GM21737 (cell line): ENCODE measurements around the gene PIGZ.

Experiments used
- ATAC-seq: cut with Tn5 transposase; IDR thresholded peaks from one replicate; pipeline ENCODE4 v1.9.1; 2021; ENCODE audit warnings: mild to moderate bottlenecking, moderate library complexity; ENCODE audit not compliant: unreplicated experiment

Gene PIGZ, protein sequence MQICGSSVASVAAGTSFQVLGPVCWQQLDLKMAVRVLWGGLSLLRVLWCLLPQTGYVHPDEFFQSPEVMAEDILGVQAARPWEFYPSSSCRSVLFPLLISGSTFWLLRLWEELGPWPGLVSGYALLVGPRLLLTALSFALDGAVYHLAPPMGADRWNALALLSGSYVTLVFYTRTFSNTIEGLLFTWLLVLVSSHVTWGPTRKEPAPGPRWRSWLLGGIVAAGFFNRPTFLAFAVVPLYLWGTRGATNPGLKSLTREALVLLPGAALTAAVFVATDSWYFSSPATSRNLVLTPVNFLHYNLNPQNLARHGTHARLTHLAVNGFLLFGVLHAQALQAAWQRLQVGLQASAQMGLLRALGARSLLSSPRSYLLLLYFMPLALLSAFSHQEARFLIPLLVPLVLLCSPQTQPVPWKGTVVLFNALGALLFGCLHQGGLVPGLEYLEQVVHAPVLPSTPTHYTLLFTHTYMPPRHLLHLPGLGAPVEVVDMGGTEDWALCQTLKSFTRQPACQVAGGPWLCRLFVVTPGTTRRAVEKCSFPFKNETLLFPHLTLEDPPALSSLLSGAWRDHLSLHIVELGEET

DNA sequence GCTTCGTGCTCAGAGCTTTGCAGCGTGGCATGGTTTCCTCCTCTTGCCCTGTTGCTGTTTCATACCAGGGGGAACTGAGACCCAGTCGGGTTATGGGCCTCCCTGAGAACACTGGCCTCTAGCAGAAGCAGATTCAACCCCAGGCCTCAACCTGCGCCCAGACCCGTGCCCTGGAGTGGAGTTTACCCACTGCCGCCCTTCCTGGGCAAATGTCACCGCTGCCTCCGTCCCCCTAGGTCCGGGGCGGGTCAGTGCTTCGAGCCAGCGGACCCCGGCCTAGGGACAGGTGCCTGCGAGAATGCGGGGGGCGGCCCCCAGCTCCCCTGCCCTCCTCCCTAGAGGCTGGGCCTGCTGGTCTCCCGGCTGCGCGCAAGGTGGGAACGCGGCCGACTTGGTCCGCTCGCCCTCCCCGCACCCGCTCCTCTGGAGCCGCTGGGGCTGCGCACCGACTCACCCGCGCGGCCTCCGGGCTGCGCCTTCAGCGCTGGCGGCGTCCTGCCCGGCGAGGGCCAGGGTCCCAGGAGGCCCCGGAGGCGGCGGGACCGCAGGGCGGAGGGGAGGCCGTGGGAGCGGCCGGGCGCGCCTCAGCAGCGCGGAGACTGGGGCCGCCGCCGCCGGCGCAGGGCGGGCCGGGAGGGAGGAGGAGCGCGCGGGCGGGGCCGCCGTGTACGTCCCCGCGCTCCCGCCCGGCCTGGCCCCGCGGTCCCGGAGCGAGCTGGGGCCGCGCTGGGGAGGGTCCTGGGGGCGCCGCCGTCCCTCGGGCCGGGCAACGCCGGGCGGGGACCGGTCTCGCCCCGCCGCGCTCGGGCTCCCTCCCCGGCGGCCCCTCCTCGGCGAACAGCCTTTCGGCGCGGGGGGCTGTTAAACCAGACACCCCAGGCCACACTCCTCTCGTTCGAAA, at the start of gene PIGZ:
Gene PIGZ (minus strand): TSS at position 601 of the 901 bp plus-strand sequence. CDS start 16,802 bp downstream, outside the sequence.
- peak; percentile 63 for ATAC-seq

DNA sequence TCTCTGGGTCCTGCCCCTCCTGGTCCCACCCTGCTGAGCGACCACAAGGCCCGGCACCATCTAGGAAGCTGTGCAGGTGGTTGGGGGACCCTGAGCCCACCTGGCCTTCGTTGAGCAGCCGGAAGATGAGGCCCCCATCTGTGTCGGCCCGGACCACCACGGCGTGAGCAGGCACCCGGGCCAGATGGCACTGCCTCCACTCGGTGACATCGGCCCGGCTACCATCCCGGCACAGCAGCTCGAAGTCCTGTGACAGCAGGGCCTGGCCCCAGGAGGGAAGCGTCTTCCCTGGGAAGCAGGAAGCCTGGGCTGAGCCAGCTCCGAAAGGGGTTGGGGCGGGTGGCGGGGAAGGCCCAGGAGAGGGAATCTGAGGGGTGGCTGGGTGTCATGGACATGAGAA, 48.4 kb upstream of the PIGZ start:
- ATAC-seq, result no peak

DNA sequence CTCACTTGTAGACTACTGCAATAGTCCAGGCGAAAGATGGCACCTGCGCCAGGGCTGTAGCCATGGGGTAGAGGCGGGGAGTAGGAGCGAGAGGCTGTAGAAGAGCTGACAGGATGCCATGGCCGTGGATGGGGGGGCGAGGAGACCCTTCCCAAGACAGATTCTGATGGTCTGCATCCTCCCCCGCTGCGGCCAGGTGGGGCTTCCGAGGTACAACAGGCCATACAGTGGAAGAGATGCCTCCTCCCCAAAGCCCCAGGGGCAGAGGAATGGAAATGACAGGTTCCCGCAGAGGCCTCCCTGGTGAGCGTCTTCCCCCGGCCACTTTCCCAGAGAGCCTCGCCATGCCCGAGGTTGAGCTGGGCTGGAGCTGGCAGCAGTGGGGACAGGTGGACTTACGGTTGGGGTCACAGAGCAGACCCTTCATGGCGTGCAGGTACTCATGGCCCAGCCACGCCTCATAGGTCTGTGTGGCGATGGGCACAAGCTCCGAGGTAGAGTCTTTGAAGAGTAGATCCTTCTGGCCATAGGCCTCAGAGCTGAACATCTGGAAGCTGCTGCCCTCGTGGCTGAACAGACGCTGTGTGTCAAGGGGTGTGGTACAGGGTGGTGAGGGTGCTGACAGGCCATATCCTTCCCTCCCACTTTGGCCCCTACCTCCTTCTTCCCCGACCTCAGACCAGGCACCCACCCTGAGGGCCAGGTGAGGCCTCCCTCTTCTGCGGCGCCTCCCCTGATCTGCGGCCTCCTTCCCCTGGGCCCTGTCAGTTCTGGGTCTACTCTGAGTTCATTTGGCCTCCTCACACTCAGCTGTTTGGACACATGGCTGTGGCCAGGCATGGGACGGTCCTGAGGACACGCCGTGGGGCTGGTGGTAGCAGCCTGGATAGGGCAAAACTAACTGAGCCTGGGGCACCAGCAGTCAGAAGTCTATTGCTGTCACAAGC, 47.4 kb upstream of the PIGZ start:
- ATAC-seq, result no peak

DNA sequence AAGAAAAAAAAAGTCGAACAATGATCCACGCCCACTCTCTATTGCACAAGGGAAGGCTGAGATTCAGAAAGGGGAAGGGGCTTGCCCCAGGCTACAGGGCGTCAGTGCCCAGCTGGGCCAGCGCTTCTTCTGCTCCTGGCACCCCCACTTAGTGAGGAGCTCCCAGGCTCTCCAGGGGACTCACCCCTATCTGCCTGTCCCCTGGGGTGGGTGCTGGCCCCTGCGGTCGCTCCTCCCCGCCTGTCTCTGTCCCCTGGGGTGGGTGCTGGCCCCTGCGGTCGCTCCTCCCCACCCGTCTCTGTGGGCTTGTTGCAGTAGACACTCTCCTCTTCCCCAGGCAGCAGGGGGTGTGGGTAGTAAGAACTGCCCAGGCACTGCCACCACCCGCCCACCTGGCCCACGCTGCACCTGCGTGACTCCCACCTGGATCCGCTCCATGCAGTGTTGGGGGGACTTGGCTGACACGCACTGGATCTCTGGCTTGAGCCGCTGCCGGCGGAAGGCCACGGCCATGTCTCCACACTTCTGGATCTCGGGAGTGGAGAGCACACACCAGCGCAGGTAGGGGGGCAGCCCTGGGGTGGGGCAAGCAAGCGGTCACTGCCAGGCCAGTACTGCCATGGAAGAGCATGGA, 46.4 kb upstream of the PIGZ start:
- ATAC-seq, result no peak

DNA sequence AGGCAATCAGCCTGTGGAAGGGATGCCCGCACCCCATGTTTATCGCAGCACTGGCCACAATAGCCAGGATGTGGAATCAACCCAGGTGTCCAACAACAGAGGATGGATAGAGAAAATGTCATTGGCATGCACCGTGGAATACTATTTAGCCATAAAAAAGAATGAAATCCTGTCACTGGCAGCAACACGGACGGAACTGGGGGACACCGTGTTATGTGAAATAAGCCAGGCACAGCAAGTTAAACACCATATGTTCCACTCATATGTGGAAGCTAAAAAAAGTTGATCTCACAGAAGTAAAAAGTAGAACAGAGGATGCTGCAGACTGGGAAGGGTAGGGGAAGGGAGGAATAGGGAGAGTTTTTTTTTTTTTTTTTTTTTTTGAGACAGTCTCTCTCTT, 45.4 kb upstream of the PIGZ start:
- ATAC-seq, result no peak

DNA sequence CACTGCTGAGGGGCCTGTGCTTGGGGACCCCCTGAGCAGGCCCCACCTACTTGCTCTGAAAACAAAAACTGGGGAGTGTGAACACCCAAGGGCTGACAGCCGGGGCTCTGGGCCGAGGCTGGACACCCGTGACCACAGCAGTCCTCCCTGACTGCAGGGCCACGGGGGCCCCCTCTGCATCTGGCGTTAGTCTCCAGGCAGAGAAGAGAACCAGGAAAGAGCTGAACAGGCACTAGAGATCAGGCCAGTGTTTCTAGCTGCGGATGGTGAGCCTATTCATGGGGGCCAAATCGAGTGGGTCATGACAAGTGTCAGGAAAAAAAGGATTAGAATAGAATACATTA, 43.9 kb upstream of the PIGZ start:
- ATAC-seq, result no peak

DNA sequence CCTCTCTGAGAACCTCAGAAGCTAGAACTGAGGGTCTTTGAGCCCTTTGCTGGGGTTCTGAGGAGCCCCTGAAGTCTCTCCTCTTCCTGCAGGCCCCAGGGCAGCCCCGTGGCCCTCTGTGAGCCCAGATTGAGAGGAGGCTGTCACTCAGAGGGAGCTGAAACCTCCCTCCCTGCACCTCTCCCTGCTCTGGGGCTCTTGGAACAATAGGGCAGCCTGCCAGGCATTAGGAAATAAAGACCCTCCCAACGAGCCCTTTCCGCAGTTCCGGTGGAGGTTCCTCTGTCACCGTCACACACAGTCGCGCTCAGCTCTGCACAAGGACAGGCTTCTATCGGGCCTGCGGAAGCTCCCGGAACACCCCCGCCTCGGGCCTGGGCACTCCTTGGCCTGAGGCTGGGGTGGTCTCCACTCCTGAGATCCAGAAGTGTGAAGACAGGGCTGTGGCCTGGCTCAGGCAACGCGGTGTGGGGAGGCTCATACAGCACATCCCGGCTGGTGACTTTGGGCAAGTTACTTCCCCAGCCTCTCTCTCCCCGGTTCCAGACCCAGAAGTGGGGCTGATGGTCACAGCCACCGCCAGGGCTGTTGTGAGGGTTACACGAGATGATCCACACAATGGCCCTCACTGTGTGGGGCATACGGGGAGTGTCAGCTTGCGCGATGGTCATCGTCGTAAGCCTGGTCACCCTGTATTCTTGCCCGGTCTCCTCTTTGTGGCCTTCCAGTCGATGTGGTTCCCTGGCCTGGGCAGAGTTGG, 43.3 kb upstream of the PIGZ start:
- ATAC-seq, result no peak

DNA sequence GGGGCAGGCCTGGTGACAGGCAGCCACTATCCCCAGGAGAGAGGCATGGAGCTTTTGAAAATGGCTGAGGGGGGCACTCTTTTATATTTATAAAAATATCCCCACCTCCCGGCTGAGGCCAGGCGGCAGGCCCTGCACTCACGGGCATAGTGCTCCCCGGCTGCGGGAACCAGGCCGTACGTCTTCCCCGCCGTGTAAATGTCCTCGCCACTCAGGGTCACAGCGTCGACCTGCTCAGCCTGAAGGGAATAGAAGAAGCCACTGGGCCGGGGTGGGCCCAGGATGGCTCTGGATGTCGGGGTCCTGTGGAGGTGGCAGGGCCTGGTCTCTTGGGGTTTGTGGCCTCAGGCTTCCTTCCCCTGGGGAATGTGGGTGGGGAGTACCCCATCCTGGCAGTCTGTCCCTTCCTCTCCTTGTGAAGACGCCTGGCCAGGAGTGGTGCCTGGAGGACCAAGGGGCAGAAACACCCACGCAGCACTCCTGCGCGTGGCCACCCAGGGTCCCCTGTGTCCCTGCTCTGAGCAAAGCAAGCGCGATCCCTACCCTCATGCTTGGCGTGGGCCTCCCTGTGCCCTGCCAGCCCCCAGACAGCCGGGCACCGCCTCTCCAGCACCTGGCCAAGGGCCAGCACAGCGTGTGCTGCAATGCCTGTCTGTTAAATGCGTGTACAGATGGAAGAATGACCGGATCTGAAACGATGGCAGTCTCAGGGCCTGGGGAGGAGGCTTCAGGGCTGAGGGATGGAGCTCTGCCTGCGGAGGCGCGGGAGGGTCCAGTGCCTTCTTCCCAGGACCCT, 42.1 kb upstream of the PIGZ start:
- ATAC-seq, result no peak

DNA sequence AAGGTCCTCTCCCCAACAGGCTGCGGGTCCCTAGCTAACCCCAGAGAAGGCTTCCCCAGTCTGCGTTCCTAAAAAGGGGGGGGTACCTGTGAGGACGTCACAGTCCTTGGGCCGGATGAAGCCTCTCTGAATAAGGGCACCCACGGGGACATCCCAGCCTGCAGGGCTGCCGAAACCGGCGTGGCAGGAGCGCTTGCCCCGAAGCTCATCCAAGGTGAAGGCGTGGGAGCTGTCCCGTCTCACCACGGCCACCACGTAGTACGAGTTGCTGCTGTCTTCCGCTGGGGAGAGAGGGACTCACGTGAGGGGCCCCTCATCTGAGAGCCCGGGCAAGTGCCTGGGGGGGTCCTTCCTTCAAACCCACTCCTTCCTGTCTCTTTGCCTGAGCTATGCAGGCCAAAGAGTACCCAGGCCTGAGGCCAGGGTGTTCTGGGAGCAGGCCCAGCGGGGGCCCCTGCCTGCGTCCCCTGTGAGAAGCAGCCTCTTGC, 40.9 kb upstream of the PIGZ start:
- no peak for ATAC-seq

DNA sequence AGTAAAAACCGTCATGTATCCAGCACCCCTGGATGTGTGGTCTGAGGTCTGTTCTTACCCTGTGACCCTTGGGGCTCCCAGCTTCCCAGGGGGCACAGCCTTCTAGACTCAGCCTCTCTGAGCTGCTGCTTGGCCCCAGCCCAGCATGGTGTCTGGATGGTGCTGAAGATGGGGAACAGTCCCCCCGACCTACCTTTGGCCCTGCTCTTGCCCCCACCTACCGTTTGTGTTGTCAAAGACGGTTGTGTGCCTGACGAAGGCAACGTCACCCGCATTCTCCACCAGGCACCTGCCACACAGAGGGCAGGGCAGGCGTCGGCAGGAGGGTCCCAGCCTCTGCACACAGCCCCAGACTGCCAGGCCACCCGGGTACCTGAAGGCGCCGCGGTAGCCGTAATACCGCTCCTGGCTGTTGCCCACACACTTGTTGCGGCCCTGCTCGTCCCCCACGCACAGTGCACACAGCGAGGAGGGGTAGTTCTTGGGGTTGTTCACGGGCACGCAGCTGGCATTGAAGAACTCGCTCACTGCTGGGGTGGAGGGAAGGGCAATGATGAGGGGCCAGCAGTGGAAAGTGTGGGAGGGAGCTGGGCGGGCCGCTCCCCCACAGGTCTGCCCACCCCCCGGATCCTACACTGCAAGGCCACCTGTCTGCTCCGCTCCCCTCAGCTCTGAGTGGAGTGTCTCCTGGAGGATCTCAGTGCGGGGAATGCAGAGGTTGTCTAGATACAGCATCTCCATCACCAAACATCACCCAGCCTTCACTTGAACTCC, 40.0 kb upstream of the PIGZ start:
- no peak for ATAC-seq

DNA sequence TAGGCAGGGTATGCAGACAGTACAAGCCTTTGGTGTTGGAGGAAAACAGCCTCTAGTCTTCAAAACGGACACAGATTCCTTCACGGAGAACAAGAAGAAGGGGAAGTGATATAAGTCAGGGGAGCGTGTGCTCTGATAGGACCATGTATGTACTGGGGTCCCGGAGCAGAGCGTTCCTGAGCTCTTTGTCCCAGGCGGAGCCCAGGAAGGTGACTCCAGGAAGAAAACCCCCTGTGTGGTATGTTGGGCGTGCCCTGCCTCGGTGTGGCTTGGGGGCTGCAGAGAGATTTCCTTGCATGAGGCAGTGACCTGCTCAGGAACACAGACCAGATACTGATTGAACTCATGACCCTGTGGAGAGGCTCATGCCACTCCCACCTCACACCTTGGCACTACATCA, 39.3 kb upstream of the PIGZ start:
- no peak for ATAC-seq

DNA sequence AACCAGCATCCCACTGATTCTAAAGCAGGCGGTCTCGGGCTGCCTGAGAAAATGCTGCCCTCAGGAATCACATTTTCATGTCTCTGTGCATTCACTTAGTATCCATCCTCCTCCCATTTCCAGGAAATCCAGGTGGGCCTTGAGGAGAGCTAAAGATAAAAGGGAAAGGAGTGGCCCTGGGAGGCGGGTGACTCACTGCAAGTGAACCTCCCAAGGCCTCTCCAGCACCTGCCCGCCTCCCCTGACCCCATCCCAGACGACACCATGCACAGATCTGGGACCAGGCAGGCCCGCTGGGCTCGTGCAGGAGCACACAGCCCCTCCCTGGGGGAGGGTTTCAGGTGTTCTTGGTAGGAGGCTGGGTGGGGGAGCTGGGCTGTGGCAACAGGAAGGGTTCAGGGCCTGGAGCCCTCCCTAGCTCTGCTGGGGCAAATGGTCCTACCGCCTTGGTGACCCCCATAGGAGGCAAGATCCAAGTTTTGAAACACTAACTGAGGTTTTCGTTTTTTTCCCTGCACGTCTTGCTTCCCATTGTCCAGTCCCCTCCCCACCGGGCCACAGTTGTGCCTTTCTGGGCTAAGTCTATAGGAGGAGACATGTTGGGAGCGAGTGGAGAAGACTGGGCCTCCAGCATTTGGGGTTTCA, 38.8 kb upstream of the PIGZ start:
- ATAC-seq, result no peak

DNA sequence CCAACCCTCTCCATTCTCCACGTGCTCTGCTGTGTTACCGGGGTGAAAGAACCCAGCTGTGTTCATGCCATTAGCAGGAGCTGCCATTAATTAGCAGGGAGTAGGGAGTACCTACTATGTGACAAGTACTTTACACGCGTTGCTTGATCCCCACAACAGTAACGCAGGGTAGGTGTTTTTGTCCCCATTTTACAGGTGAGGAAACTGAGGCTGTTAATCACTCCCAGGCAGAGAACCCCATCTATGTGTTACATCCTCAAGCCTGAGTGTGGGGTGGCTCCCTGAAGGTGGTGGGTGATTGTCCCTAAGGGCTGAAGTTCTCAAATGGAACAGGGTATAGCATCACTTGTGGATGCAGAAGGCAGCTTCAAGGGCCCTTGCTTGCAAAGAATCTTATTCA, 38.2 kb upstream of the PIGZ start:
- ATAC-seq, result no peak

DNA sequence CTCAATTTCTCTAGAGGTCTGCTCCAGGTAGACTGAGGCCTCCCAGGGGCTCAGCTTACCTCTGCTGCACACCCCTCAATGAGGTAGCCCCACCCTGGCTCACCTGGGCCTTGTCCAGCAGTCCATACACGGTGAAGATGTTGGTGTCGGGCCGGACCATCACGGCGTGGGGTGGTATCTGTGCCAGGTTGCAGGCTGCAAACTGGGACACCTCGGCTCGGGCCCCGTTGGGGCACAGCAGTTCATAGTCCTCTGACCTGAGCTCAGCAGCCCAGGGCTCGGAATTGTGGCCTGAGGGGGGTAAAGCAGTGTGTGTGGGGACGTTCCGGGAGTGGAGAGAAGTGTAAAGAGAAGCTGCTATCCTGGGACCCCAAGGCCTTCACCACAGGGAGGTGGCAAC, 37.8 kb upstream of the PIGZ start:
- ATAC-seq, result no peak

DNA sequence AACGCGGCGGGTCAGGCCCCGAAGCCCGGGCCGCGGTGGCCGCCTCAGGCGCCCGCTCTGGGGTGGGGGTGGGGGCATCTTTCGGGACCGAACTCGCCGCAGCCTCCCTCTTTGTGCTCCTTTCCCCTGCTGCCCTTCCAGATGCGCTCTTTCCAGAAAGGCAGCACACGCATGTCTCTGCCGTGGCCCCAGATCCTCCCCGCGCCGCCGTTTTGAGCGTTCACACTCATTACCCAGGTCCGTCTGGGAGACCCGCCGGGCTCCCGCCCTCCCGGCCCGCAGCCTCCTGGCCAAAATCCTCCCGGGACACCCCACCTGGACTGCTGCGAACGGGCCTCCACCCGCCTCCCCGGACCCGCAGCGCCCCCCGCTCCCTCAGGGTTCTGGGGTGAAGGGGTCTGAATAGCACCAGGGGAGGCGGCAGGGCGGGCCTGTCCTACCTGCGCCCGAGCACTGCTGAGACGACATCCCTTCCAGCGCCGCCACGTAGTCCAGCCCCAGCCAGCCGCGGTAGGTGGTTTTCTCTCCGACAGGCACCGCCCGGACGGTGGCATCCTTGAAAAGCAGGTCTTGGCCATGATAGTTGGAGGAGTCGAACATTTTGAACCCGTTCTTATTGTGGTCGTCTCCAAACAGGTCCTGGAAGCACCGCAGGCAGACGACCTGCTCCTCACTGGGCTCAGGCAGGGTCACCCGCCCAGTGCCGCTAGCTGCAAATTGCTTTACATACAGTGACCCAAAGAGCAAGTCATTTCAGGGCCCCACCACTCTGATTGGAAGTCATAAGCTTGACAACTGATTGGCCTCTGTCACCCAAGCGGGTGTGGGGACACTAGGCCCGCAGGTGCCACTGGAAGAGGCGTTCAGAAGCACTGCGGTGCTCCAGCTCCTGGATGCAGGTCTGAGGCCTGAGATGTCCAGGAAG, 35.1 kb upstream of the PIGZ start:
- no peak for ATAC-seq
